ENCODE results near the gene MRPS26.
A peak's percentile ranks its signal among the peaks of the same experiment; 100 is the strongest.
"Not testable (repeated sequence)": the region's sequence is repeated elsewhere in the genome, so short reads cannot be mapped to it uniquely, and the experiment has no call there.

The MRPS26 gene

DNA sequence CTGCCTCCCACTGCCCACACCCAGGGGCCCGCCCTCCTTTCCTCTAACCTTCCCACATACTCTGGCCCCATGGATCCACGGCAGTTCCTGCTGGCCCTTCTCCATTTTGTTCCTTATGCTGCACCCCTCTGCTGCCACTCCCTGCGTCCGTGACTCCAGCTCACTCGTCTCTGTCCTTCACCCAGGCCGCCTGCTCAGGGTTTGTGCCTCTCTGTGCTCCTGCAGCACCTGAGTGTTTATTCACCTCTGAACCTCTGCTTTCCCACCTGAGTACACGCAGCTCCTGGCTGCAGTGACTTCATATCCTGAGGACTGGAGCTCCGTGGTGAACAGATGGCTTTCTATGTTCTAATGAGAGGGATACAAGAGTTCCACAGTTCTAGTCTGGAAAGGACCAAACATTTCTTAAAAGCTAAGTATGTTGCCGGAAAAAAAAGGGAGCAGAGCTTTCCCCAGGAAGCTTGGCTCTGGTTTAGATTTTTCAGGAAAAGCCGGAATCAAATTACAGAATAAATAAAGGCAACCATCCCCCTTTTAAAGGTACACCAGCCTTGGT, 3.9 kb upstream of the MRPS26 start:
- no peak for DNase-seq (ENCODE audit: low read depth in 1 of 2, low spot score in 1 of 2)

DNA sequence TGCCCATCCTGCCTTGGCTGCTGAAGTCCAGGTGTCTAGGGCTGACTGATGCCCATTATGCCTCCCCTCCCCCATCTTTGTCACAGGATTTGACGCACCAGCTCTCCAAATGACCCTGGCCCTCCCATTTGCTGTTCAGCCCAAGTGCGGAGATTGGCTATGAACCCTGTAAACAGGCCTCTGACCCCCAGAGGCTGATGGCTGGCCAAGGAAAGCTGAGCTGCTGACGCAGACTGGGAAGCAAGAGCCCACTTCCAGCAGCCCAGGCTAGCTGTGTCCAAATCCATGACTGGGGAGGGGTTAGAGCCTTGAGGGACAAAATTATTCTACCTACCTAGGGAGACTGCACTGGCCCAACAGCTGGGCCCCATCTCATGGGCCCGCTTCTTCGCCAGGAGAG, 3.2 kb upstream of the MRPS26 start:
- DNase-seq (ENCODE audit: low read depth in 1 of 2, low spot score in 1 of 2), result no peak

DNA sequence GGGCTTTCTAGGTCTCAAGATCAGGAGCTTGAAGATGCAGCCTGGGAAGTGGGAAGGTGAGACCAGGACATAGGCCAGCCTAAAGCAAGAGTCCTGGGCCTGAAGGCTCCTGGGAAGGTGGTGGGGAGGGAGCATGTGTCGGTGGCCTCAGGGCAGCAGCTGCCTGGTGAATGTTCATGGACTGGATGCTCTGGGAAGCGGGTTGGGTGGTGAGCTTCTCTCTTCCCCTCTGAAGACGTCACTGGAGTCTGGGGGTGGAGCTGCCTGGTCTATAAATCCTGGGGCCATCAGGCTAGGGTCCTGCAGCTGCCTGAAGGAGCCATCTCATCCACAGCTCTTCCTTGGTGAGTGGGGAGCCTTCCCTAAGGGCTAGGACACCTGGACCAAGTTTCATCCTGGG, 2.5 kb upstream of the MRPS26 start, which contains the start of gene GNRH2:
GNRH2 (plus strand) TSS at position 301 of the 400 bp plus-strand sequence. CDS start 793 bp downstream, outside the sequence.
- no peak for DNase-seq (ENCODE audit: low read depth in 1 of 2, low spot score in 1 of 2)

DNA sequence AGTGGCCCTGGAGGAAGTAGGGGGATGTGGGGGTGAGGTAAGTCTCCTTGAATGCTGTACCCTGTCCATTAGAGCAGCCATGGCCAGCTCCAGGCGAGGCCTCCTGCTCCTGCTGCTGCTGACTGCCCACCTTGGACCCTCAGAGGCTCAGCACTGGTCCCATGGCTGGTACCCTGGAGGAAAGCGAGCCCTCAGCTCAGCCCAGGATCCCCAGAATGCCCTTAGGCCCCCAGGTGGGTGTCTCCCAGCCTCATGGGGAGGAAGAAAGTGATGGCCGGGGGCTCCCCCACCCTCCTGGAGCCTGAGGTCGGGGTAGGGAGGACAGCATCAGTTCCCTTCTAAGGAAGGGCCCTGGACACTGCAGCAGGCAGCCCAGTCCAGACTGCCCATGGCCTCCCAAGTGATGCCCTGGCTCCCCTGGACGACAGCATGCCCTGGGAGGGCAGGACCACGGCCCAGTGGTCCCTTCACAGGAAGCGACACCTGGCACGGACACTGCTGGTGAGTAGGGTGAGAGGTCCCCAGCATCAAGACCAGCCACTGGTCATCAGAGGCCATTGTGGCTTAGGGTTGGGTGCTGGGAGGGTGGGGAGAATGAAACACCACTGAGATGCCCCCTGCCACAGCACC, 1.4 kb upstream of the MRPS26 start:
- no peak for DNase-seq (ENCODE audit: low read depth in 1 of 2, low spot score in 1 of 2)

DNA sequence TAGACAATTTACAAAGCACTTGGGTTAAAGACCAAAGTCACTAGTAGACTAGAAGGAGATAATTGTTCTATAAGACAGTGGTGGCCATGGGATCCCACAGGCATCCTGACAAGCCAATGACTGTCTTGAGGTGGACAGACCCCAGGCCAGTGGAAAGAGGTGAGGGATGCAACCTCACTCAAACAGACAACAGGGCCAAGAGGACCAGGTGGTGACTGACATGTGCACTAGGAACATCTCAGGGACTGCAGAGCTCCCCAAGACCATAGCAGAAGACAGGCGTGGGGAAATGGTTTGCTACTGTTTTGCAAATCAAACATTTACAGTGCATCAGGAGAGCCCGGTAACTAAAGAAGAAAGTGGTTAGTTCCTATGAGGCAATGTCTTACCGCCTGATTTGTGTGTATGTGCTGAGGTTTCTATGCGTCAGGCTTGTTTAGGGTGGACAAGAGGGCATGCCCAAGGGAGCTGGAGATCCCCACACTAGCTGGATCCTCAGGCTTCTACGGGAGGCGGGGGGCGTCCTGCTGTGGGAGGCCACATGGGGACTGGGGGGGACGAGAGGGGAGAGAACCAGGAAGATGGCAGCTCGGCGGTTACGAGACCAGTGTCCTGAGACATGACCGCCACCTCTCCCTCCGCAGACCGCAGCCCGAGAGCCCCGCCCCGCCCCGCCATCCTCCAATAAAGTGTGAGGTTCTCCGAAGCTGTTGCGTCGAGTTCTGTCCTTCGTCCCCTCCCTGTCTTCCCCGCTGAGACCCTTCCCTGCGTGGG, 623 bp upstream of the MRPS26 start:
- peak in 1 of 2 donors; percentile 27 for DNase-seq (ENCODE audit: low read depth in 1 of 2, low spot score in 1 of 2)

DNA sequence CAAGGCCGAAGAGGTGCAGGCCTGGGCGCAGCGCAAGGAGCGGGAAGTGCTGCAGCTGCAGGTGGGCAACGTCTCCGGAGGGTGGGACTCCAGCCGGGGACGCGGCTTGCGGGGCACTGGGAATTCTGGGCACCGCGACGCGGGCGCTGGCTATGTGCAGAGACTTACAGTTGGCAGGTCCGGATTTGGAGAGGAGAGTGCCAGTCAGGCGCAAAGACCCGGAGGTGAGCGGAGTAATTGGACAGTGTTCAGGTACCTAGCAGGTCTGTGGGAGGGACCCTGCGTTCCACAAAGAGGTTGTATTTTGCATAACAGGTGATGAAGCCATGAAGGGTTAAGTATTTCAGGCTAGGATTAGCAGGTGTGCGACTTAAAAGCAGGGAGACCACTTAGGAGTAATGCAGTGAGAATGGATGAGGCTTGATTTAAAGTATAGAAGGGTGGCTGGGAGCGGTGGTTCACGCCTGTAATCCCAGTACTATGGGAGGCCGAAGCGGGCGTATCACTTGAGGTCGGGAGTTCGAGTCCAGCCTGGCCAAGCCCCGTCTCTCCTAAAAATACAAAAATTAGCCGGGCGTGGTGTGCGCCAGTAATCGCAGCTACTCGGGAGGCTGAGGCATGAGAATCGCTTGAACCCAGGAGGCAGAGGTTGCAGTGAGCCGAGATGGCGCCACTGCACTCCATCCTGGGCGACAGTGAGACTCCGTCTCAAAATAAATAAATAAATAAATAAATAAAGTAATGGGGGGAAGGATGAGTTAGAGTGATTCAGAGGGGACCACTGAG, 1.0 kb downstream of the MRPS26 start:
- no peak for DNase-seq (ENCODE audit: low read depth in 1 of 2, low spot score in 1 of 2)

DNA sequence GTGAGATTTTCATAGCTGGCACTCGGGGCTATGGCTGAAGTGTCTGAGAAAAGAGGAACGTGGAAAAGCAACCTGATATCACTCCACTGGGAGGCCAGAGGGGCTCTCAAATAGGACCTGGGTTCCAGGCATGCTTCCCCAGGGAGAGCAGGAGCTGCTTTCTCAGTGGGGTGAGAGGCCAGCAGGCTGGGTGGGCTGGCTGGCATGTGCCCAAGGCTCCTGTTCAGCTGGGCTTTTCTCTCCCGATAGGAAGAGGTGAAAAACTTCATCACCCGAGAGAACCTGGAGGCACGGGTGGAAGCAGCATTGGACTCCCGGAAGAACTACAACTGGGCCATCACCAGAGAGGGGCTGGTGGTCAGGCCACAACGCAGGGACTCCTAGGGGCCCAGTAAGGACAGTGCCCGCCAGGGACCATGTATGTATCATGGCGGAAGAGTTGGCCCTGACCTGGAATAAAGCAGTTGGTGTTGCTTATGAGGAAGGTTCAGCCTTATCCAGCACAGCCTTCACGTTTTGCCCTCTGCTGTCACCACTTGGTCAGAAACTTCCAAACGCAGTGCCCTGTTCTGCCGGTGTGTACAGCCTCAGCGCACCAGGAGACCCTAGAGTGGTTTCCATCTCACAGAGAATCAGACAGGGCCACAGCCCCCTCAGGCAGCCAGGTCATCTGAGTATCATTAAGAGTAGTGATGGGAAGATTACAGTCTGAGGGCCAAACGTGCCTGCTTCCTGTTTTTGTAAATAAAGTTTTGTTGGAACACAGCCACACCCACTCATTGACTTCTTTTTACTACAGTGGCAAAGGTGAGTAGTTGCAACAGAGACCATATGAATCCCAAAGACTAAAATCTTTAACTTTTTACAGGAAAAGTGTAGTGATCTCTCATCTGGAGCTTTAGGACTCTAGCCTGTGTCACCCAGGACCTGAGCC, 1.9 kb downstream of the MRPS26 start:
- DNase-seq (ENCODE audit: low read depth in 1 of 2, low spot score in 1 of 2), result no peak

DNA sequence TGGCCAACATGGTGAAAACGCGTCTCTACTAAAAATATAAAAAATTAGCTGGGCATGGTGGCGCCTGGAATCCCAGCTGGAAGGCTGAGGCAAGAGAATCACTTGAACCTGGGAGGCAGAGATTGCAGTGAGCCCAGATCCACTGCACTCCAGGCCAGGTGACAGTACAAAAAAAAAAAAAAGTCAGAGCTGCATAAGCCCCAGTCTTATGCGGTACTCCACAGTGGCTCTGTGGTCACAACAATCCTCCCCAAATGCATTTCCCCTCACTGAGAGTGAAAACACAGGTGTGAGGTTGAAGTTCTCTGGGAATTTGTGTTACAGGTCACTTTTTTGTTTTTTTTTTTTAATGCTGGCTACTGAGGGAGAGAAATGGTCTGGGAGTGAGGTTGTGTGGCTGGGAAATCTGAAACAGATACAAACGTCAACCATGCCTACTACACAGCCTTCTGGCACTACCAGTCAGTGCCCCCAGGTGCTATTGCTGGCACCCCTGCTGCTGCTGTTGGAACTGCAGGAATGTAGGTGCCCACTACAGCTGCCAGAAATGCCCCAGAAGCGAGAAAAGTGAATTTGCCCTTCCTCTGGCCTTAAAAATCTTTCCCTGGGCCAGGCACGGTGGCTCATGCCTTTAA, 5.7 kb downstream of the MRPS26 start:
- no peak for DNase-seq (ENCODE audit: low read depth in 1 of 2, low spot score in 1 of 2)

DNA sequence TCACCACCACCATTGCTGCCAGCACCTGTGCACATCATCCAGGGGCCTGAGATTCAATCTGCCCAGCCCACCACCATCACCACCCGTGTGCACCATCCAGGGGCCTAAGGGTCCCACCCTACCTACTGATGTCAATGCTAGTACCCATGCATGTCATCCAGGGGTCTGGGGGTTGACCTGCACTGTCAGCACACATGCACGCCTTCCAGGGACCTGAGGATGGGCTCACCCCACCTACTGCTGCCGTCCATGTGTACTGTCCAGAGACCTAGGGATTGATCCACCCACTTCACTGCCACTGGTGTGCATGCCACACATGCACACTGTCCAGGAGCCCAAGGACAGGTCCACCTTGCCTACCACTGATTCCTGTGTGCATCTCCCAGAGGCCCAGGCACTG, 13.6 kb downstream of the MRPS26 start:
- no peak for DNase-seq (ENCODE audit: low read depth in 1 of 2, low spot score in 1 of 2)

DNA sequence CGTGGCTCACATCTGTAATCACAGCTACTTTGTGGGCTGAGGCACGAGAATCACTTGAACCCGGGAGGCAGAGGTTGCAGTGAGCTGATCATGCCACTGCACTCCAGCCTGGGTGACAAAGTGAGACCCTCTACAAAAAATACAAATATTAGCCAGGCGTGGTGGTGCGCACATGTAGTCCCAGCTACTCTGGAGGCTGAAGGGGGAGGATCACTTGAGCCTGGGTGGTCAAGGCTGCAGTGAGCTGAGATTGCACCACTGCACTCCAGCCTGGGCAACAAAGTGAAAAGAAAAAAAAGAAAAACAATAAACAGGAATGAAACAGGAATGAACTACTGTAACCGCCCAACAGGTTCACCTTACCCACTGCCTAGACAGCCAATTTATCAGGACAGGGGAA, 18.3 kb downstream of the MRPS26 start:
- DNase-seq (ENCODE audit: low read depth in 1 of 2, low spot score in 1 of 2), result not testable (repeated sequence)

DNA sequence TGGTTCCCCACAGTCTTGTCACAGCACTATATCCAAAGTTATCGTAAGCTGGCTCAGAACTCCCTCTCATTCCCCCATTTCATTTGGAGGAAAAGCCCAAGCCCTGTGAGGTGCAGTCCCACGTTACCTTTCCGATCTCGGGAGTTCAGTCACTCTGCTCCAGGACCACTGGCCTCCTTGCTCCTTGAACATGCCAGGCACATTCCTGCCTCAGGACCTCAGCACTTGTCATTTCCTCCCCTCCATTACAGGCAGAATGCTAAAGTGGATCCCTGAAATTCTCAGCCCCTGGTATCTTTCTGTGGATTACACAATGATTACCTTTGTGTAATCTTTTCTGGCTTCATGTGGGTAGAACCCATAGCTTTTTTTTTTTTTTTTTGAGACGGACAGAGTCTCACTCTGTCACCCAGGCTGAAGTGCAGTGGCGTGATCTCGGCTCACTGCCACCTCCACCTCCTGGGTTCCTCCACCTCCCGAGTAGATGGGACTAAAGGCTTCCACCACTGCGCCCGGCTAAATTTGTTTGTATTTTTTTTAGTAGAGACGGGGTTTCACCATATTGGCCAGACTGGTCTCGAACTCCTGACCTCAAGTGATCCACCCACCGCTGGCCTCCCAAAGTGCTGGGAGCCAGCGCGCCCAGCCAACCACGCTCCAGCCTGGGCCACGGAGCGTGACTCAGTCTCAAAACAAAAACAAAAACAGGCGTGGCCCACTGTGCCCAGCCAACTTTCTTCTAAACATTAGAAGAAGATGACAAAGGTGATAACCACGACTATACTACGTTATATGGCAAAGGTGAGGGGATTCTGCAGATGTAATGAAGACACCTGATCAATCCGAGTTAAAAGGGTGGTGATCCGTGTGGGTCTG, 21.5 kb downstream of the MRPS26 start:
- DNase-seq (ENCODE audit: low read depth in 1 of 2, low spot score in 1 of 2), result no peak

DNA sequence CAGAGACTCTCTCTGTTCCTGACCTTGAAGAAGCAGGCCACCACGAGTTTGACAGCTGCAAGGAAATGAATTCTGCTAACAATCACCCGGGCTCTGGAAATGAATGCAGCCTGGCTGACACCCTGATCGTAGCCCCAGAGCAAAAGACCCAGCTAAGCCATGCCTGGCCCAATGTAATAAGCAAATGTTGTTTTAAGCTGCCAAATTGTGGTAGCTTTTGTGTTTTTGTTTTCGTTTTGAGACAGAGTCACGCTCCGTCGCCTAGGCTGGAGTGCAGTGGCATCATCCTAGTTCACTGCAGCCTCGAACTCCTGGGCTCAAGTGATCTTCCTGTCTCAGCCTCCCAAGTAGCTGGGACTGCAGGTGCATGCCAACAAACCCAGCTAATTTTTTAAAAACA, 22.2 kb downstream of the MRPS26 start:
- DNase-seq (ENCODE audit: low read depth in 1 of 2, low spot score in 1 of 2), result no peak

DNA sequence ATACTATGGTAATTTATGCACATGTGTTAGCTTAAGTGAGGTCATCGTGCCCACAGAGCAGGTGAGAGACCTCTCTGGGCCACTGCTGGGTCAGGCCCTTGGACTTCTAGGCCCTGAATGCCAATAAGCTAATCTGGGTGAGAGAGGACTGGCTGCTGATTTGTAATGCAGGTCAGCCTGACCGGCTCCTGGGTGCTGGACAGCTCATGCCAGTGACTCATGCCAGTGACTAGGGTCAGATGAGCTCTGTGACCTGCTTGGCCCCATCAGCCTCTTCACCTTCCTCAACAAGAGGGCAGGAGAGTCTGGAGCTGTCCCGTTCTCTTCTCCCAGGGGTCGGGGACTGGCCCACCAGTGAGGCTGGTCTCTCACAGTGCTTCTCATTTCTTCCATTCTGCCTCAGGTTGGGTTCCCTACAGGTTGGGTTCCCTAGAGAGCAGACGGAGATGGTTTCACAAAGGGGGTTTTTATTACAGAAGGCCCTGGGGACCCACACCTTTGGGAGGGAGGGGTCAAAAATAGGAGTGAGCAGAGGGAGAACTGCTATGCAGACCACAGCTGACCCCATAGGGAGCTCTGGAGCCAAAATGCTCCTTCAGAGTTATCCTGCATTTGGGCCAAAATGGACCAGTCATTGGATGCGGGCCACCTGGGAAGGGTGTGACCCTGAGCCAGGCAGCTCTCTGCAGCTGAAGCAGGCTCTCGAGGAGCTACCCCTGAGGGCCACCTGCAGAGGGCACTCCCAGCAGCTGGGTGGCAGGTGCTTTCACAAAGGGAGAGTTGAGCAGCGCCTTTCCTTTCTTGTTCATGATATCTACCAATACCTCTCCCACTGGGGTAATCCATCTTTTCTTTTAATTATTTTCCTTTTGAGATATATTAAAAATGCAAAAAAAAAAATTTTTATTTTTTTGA, 23.4 kb downstream of the MRPS26 start:
- DNase-seq (ENCODE audit: low read depth in 1 of 2, low spot score in 1 of 2), result no peak

DNA sequence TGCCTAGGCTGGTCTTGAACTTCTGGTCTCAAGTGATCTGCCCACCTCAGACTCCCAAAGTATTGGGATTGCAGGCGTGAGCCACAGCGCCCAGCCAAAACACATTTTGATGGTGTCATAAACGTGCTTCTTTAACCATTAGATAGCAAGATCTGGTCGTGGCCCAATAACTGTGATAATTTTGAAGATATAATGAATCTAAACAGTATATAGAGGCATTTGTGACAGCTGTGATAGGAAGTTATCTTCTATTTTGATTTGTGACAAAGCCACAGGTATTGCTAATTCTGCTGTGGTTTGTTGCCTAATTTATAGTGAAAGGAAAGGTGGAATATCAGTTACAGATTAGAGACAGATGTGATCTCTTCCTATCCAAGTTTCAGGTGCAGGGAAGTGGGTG, 24.9 kb downstream of the MRPS26 start:
- no peak for DNase-seq (ENCODE audit: low read depth in 1 of 2, low spot score in 1 of 2)

DNA sequence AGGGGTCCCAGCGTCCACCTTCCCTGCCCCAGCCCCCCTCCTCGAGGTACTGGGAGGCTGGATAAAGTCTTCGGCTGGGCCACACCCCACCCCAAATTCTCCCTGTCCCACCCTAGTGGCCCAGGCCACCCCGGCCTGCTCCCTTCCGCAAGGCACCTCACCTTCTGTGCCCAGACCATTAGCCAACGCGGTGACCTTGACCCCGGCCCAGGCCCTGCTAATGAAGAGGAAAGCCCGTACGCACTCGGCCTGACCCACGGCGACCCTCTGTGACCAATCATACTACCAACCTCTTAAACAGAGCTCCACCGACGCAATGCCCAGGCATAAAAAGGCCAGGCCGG, 25.4 kb downstream of the MRPS26 start:
- DNase-seq (ENCODE audit: low read depth in 1 of 2, low spot score in 1 of 2), result no peak

DNA sequence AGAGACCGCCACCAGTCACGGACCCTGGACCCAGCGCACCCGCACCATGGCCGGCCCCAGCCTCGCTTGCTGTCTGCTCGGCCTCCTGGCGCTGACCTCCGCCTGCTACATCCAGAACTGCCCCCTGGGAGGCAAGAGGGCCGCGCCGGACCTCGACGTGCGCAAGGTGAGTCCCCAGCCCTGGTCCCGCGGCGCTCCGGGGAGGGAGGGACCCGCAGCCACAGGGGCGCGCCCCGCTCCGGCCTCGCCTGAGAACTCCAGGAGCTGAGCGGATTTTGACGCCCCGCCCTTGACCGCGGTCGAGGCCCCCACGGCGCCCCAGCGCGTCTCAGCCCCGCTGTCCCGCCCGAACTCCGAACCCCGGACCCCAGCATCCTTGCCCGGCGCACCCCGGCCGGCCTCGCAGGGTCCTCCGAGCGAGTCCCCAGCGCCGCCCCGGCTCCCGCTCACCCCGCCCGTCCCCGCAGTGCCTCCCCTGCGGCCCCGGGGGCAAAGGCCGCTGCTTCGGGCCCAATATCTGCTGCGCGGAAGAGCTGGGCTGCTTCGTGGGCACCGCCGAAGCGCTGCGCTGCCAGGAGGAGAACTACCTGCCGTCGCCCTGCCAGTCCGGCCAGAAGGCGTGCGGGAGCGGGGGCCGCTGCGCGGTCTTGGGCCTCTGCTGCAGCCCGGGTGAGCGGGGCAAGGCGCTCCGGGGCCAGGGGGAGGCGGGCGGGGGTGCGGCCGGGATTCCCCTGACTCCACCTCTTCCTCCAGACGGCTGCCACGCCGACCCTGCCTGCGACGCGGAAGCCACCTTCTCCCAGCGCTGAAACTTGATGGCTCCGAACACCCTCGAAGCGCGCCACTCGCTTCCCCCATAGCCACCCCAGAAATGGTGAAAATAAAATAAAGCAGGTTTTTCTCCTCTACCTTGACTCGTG, 26.0 kb downstream of the MRPS26 start, which contains the start of gene OXT:
OXT (plus strand) TSS at position 11 of the 920 bp plus-strand sequence; CDS start at position 47, 36 bp downstream.
- DNase-seq (ENCODE audit: low read depth in 1 of 2, low spot score in 1 of 2), result peak; percentile 45 to 48

Measured in activated CD4-positive, alpha-beta T cell treated with anti-CD3 and anti-CD28 coated beads, Interleukin-2, amount 50 U/mL, for 24 hours (primary cell).